RPMI8226 (cell line): ENCODE data around the gene WASL.
A peak's percentile ranks its signal among the peaks of the same experiment; 100 is the strongest.
"Not testable (repeated sequence)": the region's sequence is repeated elsewhere in the genome, so short reads cannot be mapped to it uniquely, and the experiment has no call there.

Source experiments
- DNase-seq: peaks from one replicate; pipeline ENCODE4 v3.0.0-alpha.2; 2015

WASL gene

GRCh38 chr7:123748734-123749536 lies at the start of gene WASL:
Gene WASL, minus strand, starts transcription at chr7:123749003. Its CDS starts 269 bp downstream, at chr7:123748734.
- peak; percentile 96 for DNase-seq

- peak; percentile 56 for DNase-seq
These were observed 49.1 kb upstream of the WASL start for GRCh38 chr7:123797673-123798531.

GRCh38 chr7:123796568-123796967 lies 47.8 kb upstream of the WASL start:
- no peak for DNase-seq

GRCh38 chr7:123795917-123796316 lies 47.1 kb upstream of the WASL start:
- no peak for DNase-seq

- not testable (repeated sequence) for DNase-seq
These were observed 46.3 kb upstream of the WASL start for GRCh38 chr7:123795116-123795515.

- DNase-seq: no peak
These were observed 43.7 kb upstream of the WASL start for GRCh38 chr7:123792547-123792946.

- DNase-seq: no peak
These were observed 42.2 kb upstream of the WASL start for GRCh38 chr7:123791001-123791400.

GRCh38 chr7:123789817-123790216 lies 41.0 kb upstream of the WASL start:
- DNase-seq: no peak

- DNase-seq: no peak
These were observed 40.5 kb upstream of the WASL start for GRCh38 chr7:123789206-123789784.

- no peak for DNase-seq
These were observed 39.8 kb upstream of the WASL start for GRCh38 chr7:123788584-123788983.

- DNase-seq: no peak
These were observed 38.6 kb upstream of the WASL start for GRCh38 chr7:123787220-123788007.

GRCh38 chr7:123784263-123784662 lies 35.5 kb upstream of the WASL start:
- DNase-seq: no peak

- no peak for DNase-seq
These were observed 35.0 kb upstream of the WASL start for GRCh38 chr7:123783820-123784219.

- no peak for DNase-seq
These were observed 33.4 kb upstream of the WASL start for GRCh38 chr7:123782071-123782798.

- DNase-seq: not testable (repeated sequence)
These were observed 31.7 kb upstream of the WASL start for GRCh38 chr7:123780472-123780871.

GRCh38 chr7:123774496-123774895 lies 25.7 kb upstream of the WASL start:
- DNase-seq: no peak

- DNase-seq: no peak
These were observed 24.7 kb upstream of the WASL start for GRCh38 chr7:123773481-123773880.

- no peak for DNase-seq
These were observed 23.8 kb upstream of the WASL start for GRCh38 chr7:123772652-123773051.

GRCh38 chr7:123771846-123772245 lies 23.0 kb upstream of the WASL start:
- no peak for DNase-seq

GRCh38 chr7:123771256-123771655 lies 22.5 kb upstream of the WASL start:
- no peak for DNase-seq

GRCh38 chr7:123770378-123770777 lies 21.6 kb upstream of the WASL start:
- DNase-seq: no peak

GRCh38 chr7:123769371-123769770 lies 20.6 kb upstream of the WASL start:
- no peak for DNase-seq
